Retina (tissue), 1 donor: Measurements from ENCODE around the gene GABRB1.
"Not testable (repeated sequence)": the region's sequence is repeated elsewhere in the genome, so short reads cannot be mapped to it uniquely, and the experiment has no call there.

Experiments
- DNase-seq: peaks from one replicate; pipeline ENCODE4 v3.0.0-alpha.2; 2016

GABRB1 gene

DNA sequence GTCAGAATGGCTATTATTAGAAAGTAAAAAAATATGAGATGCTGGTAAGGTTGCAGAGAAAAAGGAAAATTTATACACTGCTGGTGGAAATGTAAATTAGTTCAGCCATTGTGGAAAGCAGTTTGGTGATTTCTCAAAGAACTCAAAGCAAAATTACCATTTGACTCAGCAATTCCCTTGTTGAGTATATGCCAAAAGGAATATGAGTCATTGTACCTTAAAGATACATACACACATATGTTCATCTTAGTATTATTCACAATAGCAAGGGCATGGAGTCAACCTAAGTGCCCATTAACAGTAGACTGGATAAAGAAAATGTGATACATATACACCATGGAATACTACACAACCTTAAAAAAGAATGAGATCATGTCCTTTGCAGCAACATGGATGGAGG, 284.0 kb downstream of the GABRB1 start:
- no peak for DNase-seq

GRCh38 chr4:47326025-47326424, 294.7 kb downstream of the GABRB1 start:
- DNase-seq: no peak

DNA sequence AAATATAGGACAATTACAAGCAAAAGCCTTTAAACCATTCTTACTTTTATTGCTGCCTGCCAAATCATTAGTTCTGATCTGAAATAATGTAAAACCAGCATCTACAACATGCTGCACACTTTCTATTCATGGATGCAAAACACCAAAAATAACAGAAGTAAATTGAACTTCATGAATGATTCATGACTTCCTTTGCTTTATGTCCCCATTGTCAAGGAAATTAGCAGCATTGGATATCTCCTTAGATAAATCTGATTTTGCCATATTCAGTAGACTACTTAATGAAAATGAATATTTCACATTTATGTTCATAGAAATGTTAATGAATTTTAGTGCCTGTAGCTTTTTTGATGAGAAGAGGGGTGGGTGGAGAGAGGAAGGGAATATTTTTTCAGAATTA, 299.5 kb downstream of the GABRB1 start:
- DNase-seq: no peak

DNA sequence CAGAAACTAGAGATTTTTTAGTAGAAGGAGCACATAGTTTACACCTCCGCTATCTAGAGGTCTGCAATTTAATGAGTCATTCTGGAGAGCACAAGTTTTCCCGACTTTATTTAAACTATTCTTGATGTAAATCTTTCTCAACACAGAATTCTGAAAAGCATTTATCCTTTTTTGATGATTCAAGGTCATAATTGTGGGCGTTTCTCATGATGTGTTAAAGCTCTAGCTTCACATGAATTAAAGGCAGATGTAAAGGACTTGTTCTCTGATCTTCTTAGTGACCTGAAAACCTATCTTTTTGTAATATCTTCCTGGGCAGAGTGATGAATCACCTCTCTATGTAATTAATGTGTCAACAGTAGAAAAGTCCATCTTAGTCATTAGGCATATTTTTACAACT, 303.3 kb downstream of the GABRB1 start:
- no peak for DNase-seq

GRCh38 chr4:47337893-47338292, 306.5 kb downstream of the GABRB1 start:
- DNase-seq: no peak

DNA sequence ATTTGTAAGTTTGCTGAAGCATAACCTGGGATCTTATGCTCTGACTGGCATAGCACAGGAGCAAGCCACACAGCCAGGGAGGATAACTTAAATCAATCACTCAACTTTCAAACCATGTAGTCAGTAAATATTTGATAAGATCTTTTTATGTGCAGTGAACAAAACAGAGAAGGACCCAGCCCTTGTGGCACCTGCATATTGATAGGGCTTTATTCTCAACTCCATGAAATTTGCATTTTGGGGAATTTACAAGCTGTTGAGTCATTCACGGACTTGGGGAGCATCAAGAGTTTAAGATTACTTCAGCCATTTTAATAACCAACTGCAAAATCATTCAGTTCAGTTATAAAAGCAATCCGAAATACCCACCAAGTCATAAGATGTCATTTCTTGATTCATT, 309.5 kb downstream of the GABRB1 start:
- DNase-seq: no peak

GRCh38 chr4:47342796-47343195, 311.4 kb downstream of the GABRB1 start:
- DNase-seq: no peak

DNA sequence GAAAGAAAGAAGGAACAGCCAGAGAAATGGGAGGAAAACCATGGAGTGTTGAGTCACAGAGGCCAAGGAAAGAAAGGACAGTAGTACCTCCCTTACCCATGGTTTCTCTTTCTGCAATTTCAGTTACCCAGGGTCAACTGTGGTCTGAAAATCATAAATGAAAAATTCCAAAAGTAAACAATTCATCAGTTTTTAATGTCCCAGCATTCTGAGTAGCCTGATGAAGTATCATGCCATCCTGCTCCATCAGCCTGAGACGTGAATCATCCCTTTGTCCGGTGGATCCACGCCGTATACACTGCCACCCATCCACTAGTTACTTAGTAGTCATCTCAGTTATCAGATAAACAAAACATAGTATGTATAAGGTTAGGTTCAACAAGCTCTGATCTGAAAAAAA, 318.0 kb downstream of the GABRB1 start:
- DNase-seq: no peak

- no peak for DNase-seq
Measured at GRCh38 chr4:47355568-47355967, 324.2 kb downstream of the GABRB1 start.

GRCh38 chr4:47359891-47360290, 328.5 kb downstream of the GABRB1 start:
- DNase-seq: no peak

- DNase-seq: no peak
Measured at GRCh38 chr4:47367761-47368160, 336.4 kb downstream of the GABRB1 start.

GRCh38 chr4:47368211-47368610, 336.8 kb downstream of the GABRB1 start:
- DNase-seq: no peak

DNA sequence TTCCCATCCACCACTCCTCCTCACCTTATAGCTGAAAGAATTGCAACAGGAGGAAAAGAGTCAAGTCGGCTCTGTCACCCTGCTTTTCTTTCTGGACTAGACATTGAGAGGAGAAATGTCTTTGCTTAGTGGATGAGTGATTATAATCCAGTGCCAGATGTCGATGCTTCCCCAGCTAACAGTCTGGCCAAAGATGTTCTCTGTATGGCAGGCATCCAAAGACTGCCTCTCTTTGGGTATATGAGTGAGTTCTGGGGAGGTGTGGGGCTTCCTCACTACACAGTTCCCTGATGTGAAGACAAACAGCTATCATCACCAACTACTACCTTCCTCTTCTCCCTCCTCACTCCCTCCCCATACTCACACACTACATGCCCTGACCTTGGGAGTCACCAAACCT, 341.2 kb downstream of the GABRB1 start:
- no peak for DNase-seq

- no peak for DNase-seq
Measured at GRCh38 chr4:47373174-47373573, 341.8 kb downstream of the GABRB1 start.

DNA sequence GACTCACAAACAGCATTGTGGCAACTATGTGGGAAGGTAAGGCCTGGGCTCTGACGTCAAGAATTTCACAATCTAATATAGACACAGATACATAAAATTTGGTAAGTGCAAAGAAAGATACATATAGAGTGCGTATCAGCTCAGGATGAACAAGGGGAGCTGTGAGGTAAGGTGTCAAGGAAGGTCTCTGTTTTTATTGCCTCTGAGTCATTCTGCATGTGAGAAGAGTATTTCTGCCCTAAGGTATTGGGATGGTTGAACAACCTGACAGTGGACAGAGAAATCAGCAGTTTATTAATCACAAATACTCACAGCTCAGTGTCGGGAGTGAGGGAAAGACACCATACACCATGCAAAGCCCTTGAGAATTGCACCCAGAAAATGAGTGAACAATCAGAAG, 342.3 kb downstream of the GABRB1 start:
- DNase-seq: no peak

DNA sequence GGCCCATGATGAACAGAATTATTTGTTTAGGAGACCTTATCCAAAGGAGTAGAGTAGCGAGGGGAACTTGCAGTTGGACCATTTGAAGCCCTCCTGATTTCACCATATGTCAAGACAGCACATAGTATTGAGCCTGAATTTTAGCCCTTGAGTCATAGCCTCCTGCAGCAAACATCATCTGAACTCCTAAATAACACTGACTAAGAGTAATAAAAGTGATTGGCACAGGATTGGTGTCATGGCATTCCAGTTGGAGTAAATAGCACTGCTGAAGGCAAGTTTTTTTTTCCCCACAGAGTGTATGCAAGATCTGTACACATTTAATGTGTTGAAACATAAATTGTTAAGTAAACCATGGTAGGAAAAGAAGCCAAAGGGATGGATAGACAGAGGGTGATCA, 343.1 kb downstream of the GABRB1 start:
- no peak for DNase-seq

DNA sequence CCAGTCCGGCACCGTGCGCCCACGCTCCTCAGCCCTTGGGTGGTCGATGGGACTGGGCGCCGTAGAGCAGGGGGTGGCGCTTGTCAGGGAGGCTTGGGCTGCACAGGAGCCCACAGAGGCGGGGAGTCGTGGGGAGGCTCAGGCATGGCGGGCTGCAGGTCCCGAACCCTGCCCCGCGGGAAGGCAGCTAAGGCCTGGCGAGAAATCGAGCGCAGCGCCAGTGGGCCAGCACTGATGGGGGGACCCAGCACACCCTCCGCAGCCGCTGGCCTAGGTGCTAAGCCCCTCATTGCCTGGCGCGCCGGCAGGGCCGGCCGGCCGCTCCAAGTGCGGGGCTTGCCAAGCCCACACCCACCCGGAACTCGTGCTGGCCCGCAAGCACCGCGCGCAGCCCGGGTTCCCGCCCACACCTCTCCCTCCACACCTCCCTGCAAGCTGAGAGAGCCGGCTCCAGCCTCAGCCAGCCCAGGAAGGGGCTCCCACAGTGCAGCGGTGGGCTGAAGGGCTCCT, 346.7 kb downstream of the GABRB1 start:
- not testable (repeated sequence) for DNase-seq

- DNase-seq: no peak
Measured at GRCh38 chr4:47381172-47381571, 349.8 kb downstream of the GABRB1 start.

- no peak for DNase-seq
Measured at GRCh38 chr4:47382846-47383360, 351.5 kb downstream of the GABRB1 start.

GRCh38 chr4:47383829-47384427, 352.6 kb downstream of the GABRB1 start:
- no peak for DNase-seq

- no peak for DNase-seq
Measured at GRCh38 chr4:47386146-47386545, 354.8 kb downstream of the GABRB1 start.

GRCh38 chr4:47386561-47387235, 355.3 kb downstream of the GABRB1 start:
- DNase-seq: no peak

- no peak for DNase-seq
Measured at GRCh38 chr4:47390428-47391125, 359.2 kb downstream of the GABRB1 start.

DNA sequence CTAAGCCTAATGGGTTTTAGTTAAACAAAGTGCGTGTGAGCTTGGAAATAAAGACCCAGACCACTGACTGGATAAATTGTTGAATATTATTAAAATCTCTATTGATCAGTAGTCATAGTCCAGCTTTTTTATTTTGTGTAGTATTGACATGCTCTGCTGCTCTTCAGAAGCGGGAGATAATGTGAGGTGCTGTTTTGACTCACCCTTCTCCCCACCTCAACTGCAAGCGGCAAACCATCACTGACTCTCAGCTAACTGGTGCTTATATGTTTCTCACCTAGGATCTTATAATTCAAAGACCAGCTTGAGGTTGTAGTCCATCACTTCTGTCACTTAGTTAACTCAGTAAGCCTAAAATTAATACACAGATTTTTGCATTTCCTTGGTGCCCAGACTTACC, 359.9 kb downstream of the GABRB1 start:
- DNase-seq: no peak
